Smooth muscle cell (in vitro differentiated cells): ENCODE data around the gene PLOD2. TPM values are rescaled to one million over a fixed set of nuclear protein-coding genes. Genes with fewer than 3 reads are reported as not detected.
A peak's percentile ranks its signal among the peaks of the same experiment; 100 is the strongest.

Experiments used
- DNase-seq: peaks from one replicate; lab custom pipeline; 2025; ENCODE audit not compliant: unreplicated experiment; lab: John Stamatoyannopoulos, UW
- H2AFZ ChIP-seq: fragments of 200-600 bp; sonication (generic); 2 replicates; pipeline ENCODE4 v1.6.0; 2016; ENCODE audit warnings: antibody characterized with exemption, low read depth, mild to moderate bottlenecking
- H3F3A ChIP-seq: fragments of 200-600 bp; sonication (generic); 2 replicates; pipeline ENCODE4 v1.6.0; 2017; ENCODE audit warnings: antibody characterized with exemption, low read depth
- H3K27ac ChIP-seq: fragments of 200-600 bp; sonication (generic); 2 replicates; pipeline ENCODE4 v1.5.1; 2016; ENCODE audit warnings: low read depth, mild to moderate bottlenecking
- H3K27me3 ChIP-seq: fragments of 200-600 bp; sonication (generic); 2 replicates; pipeline ENCODE4 v1.6.1; 2016; ENCODE audit warnings: low read depth, mild to moderate bottlenecking
- H3K36me3 ChIP-seq: fragments of 200-600 bp; sonication (generic); 2 replicates; pipeline ENCODE4 v1.5.1; 2016; ENCODE audit warnings: low read depth
- H3K4me1 ChIP-seq: fragments of 200-600 bp; sonication (generic); 2 replicates; pipeline ENCODE4 v1.5.1; 2016; ENCODE audit warnings: low read depth
- H3K4me2 ChIP-seq: fragments of 200-600 bp; sonication (generic); 2 replicates; pipeline ENCODE4 v1.6.0; 2016; ENCODE audit warnings: mild to moderate bottlenecking
- H3K4me3 ChIP-seq: fragments of 200-600 bp; sonication (generic); 2 replicates; pipeline ENCODE4 v1.5.1; 2016; ENCODE audit warnings: mild to moderate bottlenecking
- H3K79me2 ChIP-seq: fragments of 200-600 bp; sonication (generic); 2 replicates; pipeline ENCODE4 v1.6.0; 2016; ENCODE audit warnings: low read depth, mild to moderate bottlenecking
- H3K9ac ChIP-seq: fragments of 200-600 bp; sonication (generic); 2 replicates; pipeline ENCODE4 v1.6.0; 2016; ENCODE audit warnings: low read depth
- H3K9me3 ChIP-seq: fragments of 200-600 bp; sonication (generic); replicated peaks from 2 replicates; pipeline ENCODE4 v1.5.1; 2016; ENCODE audit warnings: low read depth
- H4K20me1 ChIP-seq: fragments of 200-600 bp; sonication (generic); 2 replicates; pipeline ENCODE4 v1.6.0; 2016; ENCODE audit warnings: low read depth
- WGBS: methylation state at CpG from one replicate; pipeline ENCODE4 v1.1.7; 2016; ENCODE audit warnings: low lambda C conversion rate; 5-methylcytosine and 5-hydroxymethylcytosine counted together
- polyA plus RNA-seq: library from polyadenylated mRNA; unstranded; fragments of >200 nt; fragmentation: Nextera tagmentation; extraction: Ambion mirVana; gene quantifications from 2 replicates; pipeline ENCODE4 v1.2.1, GENCODE V29; 2016
- total RNA-seq: library from RNA; depleted of rRNA; stranded (reverse); fragments of >200 nt; gene quantifications from 2 replicates; pipeline ENCODE4 v1.2.3, GENCODE V29; 2014
- TF ChIP-seq, protein P1 (sequence below): fragments of 200-600 bp; sonication (generic); IDR thresholded peaks from 2 replicates; pipeline ENCODE4 v1.5.1; 2017; ENCODE audit warnings: borderline replicate concordance, mild to moderate bottlenecking, antibody characterized with exemption; ENCODE audit not compliant: insufficient read depth, poor library complexity, severe bottlenecking

The PLOD2 gene
- total and polyA plus RNA-seq, 2 experiments from 2014 or later = 372 to 658 TPM

DNA sequence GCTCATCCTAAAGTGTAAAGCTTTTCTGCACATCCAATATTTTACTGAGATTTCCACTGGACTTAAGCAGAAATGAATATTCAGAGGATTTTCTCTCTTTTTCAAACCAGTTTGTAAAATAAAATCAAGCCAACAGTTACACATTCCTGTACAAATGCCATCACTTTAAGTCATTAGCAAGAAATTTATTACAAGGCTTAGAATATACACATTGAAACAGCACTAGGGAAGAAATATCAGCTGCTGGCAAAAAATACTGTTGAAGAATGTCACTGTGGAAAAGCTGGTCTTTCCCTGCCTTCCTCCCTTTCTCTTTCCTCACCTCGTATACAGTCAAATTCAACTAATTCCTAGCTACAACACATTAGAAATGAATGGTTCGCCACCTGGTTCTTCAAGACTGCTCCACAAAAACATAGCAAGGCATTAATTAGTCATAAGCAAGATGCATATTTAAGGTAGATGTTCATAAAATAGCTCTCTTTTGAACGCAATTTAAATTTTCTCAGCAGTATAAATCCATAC, 21.3 kb downstream of the PLOD2 start:
- Histone ChIP-seq H4K20me1 (peaks cover 98% of the 10 kb centered on the region), H3K79me2 (peaks cover 99% of the 10 kb centered on the region), H3F3A (peaks cover 19% of the 10 kb centered on the region), H3K4me3 (no peak overlapping the region), H3K36me3 (no peaks in the 10 kb centered on the region), H3K9ac (peak overlapping the region; percentile 24), H2AFZ (no peak overlapping the region), H3K4me2 (peak overlapping the region; percentile 77), H3K27ac (peak overlapping the region; percentile 90), H3K27me3 (no peaks in the 10 kb centered on the region), H3K9me3 (no peaks in the 10 kb centered on the region), H3K4me1 (peaks cover 40% of the 10 kb centered on the region)
- WGBS = 60% methylated on average over 3 of the region's 3 CpGs
- DNase-seq = no peak
- TF ChIP-seq, protein P1, sequence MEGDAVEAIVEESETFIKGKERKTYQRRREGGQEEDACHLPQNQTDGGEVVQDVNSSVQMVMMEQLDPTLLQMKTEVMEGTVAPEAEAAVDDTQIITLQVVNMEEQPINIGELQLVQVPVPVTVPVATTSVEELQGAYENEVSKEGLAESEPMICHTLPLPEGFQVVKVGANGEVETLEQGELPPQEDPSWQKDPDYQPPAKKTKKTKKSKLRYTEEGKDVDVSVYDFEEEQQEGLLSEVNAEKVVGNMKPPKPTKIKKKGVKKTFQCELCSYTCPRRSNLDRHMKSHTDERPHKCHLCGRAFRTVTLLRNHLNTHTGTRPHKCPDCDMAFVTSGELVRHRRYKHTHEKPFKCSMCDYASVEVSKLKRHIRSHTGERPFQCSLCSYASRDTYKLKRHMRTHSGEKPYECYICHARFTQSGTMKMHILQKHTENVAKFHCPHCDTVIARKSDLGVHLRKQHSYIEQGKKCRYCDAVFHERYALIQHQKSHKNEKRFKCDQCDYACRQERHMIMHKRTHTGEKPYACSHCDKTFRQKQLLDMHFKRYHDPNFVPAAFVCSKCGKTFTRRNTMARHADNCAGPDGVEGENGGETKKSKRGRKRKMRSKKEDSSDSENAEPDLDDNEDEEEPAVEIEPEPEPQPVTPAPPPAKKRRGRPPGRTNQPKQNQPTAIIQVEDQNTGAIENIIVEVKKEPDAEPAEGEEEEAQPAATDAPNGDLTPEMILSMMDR = no peak

- Histone ChIP-seq H3K9ac (no peak overlapping the region), H3K27ac (peak overlapping the region; percentile 90), H3K9me3 (no peaks in the 10 kb centered on the region), H3K4me3 (no peak overlapping the region), H3K27me3 (no peaks in the 10 kb centered on the region), H3F3A (peaks cover 15% of the 10 kb centered on the region), H3K4me2 (peak overlapping the region; percentile 77), H2AFZ (no peak overlapping the region), H3K4me1 (peaks cover 39% of the 10 kb centered on the region), H3K79me2 (peaks cover 99% of the 10 kb centered on the region), H4K20me1 (peaks cover 100% of the 10 kb centered on the region), H3K36me3 (no peaks in the 10 kb centered on the region)
- TF ChIP-seq, protein P1 = no peak
- DNase-seq = no peak
- 28% methylated on average over 2 of the region's 2 CpGs for WGBS
Observed at GRCh38 chr3:146138902-146139301, 22.1 kb downstream of the PLOD2 start.

DNA sequence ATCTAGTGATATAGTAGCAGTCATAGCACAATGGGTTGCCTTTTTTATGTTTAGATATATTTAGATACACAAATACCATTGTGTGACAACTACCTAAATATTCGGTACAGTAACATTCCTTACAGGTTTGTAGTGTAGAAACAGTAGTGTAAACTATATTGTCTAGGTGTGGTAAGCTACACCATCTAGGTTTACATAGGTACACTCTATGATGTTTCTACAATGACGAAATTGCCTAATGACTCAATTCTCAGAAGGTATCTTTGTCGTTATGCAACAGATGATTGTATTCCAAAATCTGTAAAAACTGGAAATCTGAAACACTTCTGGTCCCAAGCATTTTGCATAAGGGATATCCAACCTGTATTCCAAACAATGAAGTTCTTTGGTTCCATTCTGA, 24.3 kb downstream of the PLOD2 start:
- peaks cover 95% of the 10 kb centered on the region for H4K20me1 ChIP-seq
- WGBS = 88% methylated on average over 3 of the region's 3 CpGs
- H3K4me2 ChIP-seq = no peak overlapping the region
- H3K4me3 ChIP-seq = no peak overlapping the region
- H3K9me3 ChIP-seq = no peaks in the 10 kb centered on the region
- peaks cover 93% of the 10 kb centered on the region for H3K79me2 ChIP-seq
- H3F3A ChIP-seq = peaks cover 16% of the 10 kb centered on the region
- no peak overlapping the region for H2AFZ ChIP-seq
- H3K36me3 ChIP-seq = no peaks in the 10 kb centered on the region
- no peak overlapping the region for H3K9ac ChIP-seq
- peaks cover 32% of the 10 kb centered on the region for H3K4me1 ChIP-seq
- DNase-seq = no peak
- TF ChIP-seq, protein P1 = no peak
- peak overlapping the region; percentile 90 for H3K27ac ChIP-seq
- H3K27me3 ChIP-seq = no peaks in the 10 kb centered on the region
